ENCODE data around the gene GRPEL2.
A peak's percentile ranks its signal among the peaks of the same experiment; 100 is the strongest.
"Not testable (repeated sequence)": the region's sequence is repeated elsewhere in the genome, so short reads cannot be mapped to it uniquely, and the experiment has no call there.

Gene GRPEL2

DNA sequence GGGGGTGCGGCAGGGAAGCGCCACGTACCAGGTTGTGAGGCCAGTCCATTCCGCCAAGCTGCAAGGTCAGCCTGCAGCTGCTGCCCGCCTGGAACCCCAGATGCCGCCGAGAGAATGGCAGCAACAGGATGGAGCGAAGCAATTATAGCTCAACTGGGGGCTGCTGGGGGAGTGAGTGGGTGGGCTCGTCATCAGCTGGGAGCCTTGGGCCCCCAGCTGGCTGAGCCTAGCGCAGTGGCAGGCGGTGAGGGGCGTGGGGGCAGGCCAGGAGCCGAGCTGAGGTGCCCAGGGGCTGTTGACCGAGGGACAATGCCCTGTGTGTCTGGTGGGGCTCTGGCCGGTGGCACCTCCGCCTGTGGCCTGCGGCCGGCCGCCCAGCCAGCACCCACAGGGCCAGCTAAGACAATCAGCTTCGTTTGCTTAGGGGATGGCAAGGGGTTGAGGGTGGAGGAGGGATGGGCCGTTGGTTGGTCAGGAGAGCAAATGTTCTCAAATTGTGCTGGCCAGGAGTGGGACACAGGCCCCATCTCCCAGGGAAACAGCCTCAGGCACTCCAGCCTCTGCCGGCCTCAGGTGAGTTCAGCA, 34.0 kb downstream of the GRPEL2 start, which contains the start of gene IL17B:
IL17B (minus strand) TSS at position 116 of the 585 bp plus-strand sequence; CDS start at position 49, 67 bp downstream.
- DNase-seq, result no peak

DNA sequence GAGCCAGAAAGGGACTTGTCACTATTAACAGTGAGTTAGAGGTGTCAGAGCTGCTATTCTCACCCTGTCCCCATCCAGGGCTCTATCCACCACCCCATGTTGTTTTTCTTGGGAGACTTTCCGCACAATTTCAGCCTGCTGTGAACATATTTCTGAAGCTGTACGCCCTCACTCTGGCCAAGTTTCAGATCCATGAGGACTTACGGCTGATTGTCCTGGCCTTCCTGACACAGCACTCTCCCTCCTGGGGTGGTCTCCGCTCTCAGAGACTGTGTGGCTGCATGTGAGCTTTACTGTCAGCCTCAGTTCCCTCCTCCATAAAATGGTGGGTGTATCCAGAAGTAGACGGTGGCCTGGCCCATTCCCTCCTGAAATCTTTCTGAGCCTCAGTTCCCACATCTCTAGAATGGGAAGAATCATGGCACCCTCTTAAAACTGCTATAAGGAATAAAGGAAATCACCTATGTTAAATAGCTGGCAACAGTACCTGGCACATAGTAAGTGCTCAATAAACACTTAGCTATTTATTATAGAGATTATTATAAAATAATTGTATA, 34.6 kb downstream of the GRPEL2 start:
- DNase-seq, result no peak

DNA sequence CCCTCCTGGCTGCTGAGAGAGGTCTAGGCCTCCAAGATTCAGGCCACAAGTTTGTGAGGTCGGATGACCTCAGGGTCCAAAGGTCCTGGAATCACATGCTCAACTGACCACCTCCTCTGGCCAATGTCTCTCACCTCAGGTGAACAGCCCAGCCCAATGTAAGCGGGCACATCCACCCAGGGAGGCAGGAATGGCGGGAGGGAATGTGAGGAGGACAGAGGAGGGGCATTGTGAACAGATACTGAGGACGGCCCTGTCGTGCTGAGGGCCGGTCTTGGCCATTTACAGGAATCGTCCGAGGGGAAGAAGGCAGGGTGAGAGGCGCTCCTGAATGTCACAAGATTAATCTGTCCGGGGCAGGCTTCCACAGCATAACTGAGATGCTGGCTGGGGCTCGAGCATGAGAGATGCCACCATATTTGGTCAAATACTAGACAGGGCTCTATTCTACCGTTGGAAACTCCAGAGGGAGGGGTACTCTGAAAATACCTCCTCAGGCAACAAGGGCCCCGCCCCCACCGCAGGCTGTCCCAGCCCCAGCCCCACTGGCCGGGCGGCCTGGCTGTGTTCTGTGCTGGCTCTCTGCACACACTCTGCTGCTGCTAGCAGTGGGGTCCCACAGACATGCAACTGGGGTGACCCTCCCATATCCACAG, 35.3 kb downstream of the GRPEL2 start:
- no peak for DNase-seq

DNA sequence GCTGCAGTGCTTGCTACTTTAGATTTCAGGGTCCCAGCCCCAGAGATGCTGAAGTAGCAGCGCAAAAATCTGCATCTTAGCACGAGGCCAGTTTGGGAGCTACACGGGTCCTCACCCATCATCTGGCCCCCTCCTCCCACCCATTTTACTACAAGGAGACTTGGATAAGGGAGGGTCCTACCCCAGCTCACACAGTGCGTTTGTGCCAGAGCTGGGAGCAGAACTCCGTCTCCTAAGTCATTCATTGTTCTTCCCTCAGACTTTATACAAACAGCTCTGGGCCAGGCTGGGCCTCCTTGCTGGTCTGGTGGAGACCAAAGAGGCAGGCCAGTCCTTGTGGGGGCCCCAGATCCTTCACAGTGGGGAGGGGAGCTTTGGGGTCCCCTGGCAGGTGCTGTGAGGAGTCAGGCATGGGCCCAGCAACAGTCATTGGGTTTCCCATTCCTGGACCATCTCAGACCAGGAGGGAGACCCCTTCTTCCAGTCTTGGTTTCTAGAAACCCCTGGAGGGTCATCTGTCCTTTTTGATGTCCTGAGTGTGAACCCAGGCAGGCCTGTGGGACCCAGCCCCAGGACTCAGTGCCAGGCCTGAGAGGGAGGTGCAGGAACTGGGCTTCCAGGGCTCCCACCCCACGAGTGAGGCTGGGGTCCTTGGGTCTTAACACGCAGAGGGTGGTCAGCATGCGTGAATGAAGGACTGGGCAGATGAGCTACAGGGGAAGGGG, 36.1 kb downstream of the GRPEL2 start:
- no peak for DNase-seq

DNA sequence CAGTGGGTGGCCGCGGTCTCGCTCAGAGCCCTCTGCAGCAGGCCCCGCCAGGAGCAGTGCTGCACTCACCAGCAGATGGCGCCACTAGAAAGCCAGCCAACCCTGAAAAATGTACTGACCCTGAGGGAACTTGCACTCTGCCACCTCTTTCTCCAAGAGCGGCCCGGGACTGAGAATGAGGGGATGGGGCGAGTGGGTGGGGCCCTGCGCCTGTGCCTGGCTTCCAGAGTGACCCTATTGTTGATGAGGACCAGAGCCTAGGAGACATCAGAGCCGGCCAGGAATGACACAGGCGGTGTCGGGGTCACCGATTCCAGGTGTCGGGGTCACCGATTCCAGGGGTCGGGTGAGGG, 36.7 kb downstream of the GRPEL2 start:
- peak; percentile 18 to 71 for DNase-seq

DNA sequence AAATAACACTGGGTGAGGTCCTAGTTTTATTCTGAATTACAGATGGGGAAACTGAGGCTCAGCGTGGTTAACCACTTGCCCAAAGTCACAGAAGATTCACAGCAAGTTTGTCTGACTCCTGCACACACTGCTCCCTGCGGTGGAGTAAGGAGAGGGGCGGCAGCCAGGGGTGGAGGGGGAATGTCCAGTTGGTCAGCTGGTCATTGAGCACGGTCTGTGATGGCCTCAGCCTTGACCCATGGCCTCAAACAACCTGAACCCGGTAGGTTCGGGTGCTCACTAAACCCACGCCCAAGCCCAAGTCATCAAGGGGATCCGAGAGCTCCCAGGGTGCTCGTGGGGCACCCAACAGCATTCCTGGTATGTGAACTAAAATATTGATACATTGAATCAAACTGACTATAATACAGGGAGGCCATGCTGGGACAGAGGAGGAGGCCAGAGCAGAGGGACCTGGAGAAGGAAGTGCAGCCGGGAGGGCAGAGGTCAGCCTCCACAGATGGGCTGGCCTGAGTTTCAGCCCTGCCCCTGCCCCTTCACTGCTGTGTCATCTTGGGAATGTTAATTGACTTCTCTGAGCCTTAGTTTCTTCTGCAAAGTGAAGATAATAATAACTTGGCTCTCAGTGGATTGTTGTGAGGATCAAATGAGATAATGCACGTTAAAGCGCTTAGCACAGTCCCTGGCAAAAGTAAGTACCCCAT, 37.4 kb downstream of the GRPEL2 start:
- no peak for DNase-seq

DNA sequence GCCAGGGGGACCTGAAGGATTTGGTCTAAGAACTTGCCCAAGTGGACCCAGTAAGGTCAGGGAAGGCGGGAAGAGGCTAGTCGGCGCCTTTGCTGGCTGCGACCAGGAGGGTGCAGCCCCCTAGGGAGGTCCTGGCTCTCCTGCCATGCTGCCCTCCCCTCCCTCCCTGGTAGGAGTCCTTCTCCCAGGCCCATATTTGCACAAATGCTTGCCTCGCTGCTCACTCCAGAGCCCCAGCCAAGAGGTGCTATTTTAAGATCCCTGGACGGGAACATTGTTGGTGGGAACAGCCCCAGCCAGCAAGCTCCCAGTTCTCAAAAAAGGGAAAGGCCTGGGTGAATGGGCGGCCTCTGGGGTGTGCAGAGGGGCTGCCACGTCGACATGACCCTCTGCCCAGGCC, 38.1 kb downstream of the GRPEL2 start:
- no peak for DNase-seq

DNA sequence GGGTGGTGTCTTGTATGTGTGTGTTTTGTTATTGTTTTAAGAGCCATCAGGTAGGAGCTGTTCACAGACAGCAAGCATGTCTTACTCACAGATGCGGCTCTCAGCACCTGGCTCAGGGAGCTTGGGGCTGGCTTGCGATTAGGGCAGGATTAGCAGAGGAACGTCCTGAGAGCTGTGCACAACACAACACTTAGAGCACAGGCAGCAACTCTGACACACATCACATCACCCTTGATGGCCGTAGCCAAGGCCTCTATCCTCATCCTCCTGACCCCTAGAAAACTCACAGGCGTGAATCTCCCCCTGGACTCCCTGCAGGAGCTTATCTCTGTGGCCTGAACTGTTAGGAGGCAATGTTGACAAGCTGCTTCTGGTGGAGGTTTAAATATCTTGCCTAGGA, 40.9 kb downstream of the GRPEL2 start:
- DNase-seq, result no peak

DNA sequence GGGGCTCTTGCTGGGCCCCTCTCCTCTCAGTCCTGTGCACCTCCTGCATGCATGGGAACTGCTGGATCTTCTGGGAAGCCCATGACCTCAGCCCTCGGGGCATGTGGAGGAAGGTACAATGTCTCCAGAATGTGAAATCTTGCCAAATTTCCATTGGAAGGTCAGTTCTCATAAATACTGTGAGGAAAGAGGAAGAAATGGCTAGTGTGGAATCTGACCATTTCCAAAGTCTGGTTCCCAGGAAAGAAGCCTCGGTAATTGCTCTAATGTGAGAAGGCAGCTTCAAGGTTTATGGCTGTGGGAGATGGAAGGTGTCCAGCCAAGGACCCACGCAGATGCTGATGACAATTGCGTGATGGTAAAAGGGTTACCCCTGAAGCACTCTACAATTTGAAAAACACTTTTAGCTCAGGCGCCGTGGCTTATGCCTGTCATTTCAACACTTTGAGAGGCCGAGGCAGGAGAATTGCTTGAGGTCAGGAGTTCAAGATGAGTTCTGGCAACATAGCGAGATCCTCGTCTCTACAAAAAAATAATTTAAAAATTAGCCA, 41.9 kb downstream of the GRPEL2 start:
- DNase-seq, result no peak

DNA sequence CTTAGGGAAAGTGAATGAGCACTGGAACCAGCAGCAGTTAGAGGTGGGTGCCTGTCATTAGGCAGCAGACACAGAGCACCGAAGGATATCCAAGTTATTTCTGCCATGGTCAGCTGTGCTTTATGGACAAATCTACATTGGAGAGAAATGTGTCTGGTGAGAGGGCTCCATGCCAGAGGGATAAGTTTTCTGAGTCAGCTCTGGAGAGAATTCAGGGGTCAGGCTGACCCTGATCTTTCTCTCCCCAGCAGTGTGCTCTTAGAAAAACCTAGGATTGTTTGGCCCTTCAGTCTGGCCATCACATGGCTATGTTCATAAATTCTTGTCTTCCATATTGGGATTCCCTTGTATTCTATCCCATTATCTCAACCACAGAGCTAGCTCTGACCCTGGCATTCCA, 42.7 kb downstream of the GRPEL2 start:
- DNase-seq, result no peak

DNA sequence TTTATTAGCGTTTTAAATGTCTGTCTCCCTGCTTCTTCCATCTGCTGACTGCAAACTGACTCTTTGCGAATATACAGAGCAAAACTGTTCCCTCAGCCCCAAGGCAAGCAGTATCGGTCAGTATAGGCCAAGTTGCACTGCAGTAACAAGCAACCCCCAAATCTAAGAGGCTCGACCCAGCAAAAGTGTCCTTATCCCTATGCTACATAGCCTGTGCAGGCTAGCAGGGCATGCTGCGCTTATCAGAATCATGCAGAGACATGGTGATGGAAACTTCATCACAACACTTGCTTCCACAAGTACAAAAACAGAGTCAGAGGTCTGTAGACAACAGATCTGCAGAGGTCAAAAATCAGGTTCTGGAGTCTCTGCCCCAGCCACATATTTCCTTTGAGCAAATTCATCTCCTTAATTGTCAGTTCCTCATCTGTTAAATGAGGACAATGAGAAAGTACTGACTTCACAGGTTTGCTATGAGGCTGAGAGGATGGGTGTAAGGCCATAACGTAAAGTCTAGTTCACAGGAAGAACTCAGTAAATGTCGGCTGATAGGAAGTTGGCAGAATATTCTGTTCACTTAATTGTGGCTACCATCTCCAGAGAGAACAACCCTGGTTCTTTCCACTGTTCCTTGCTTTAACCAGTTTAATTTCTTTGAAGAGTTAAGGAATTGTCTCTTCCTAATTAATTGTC, 43.3 kb downstream of the GRPEL2 start:
- no peak for DNase-seq

DNA sequence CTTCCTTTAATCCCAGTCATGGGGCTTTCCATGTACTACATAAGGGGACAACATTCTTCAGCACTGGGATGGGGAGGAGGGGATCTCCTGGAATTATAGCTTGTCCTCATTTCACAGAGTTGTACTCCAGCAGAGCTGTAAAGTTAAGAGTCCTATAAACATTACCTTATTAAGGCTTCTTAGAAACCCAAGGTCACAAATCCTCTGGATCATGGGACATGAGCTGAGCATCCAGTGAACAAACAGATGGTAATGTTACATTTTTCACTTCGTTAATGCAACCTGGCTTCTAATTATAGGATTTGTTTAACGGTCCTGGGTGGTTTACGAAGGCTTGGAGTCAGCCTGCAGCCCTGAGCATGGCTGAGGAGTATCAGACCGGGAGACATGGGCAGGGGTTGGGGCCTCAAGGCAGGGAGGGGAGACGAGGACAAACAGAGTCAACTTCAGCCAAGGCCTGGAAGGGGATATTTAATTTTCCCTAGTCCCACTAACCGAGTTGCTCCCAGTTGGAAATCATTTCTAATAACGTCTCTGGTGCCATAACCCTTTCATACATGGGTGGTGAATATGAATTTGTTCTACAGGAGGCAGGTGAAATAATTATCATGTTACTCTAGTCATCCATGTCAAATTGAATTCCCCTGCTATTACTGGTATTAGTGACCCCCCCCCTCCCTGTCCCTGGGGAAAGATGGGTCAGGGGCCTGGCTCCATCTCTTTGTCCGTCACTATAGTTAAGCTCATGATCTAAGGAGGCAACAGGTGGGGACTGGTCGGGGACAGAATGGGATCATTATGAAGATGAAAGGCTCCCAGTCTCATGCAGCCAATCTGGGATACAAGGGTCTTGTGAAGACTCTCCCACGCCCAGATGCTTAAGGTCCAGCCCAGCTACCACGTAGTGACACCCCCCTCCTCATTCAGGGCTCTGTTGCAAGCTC, 44.5 kb downstream of the GRPEL2 start:
- peak in 1 of 2 experiments; percentile 6 for DNase-seq

DNA sequence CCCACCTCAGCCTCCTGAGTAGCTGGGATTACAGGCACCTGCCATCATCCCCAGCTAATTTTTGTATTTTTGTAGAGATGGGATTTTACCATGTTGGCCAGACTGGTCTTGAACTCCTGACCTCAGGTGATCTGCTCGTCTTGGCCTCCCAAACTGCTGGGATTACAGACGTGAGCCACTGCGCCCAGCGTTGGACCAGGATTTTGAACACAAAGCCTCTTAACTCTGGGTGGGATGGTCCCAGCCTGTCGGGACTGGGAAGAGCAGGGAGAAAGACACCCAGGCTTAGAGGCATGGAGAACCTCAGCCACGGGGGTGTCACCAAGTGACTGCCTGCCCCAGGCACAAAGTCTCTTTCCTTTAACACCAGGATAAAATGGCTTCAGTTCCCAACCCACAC, 45.8 kb downstream of the GRPEL2 start:
- not testable (repeated sequence) for DNase-seq

DNA sequence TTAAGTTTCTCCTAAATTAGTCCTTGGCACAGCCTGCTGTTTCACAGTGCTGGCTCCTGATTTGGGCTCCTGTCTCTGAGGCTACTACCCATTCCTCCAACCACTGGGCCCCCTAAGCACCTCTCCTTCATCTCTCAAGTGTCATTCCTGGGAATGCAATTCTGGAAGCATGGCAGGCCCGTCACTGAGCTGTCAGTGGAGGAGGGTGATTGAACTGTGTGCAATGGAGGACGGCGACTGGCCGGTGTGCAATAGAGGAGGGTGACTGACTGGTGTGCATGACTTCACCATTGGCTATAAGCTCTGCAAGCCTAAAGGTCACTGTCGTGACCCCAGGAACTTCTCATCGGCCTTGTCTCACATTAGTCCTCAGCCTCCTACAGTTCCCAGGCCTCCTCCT, 46.2 kb downstream of the GRPEL2 start:
- no peak for DNase-seq

DNA sequence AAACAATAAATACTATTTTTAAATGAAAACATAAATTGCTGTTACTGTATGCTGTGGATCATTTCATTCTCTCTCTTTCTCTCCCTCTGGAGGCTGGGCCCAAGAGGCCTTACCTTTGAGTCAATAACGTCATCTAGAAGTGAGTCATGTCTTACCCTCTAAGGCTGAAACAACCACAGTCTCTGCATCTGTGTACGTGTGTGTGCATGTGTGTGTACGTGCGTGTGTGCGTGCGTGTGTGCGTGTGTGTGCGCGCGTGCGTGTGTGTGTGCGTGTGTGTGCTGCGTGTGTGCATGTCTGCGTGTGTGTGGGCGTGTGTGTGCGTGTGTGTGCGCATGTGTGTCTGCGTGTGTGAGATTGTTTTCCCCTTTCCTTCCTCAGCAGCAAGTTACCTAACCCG, 47.4 kb downstream of the GRPEL2 start:
- DNase-seq, result no peak

DNA sequence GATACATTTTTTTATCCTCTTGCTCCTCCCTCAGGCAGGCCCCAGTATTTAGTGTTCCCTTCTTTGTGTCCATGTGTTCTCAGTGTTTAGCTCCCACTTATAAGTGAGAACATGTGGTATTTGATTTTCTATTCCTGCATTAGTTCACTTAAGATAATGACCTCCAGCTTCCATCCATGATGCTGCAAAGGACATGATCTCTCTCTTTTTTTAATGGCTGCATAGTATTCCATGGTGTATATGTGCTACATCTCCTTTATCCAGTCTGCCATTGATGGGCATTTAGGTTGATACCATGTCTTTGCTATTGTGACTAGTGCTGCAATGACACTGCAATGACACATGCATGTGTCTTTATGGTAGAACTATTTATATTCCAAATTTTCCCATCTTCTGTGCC, 49.7 kb downstream of the GRPEL2 start:
- not testable (repeated sequence) for DNase-seq

DNA sequence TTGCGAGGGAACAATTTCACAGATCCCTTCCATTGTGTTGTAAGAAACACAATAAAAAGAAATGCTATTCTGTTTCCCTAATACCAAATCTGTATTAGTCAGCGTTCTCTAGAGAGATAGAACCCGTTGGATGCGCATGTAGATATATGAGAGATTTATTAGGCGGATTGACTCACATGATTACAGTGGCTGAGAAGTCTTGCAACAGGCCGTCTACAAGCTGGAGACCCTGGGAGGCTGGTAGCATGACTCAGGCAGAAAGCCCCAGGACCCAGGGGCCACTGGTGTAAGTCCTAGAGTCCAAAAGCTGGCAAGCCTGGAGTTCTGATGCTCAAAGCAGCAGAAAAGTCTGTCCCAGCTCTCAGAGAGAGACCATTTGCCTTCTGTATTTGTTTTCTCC, 52.2 kb downstream of the GRPEL2 start:
- DNase-seq, result no peak

DNA sequence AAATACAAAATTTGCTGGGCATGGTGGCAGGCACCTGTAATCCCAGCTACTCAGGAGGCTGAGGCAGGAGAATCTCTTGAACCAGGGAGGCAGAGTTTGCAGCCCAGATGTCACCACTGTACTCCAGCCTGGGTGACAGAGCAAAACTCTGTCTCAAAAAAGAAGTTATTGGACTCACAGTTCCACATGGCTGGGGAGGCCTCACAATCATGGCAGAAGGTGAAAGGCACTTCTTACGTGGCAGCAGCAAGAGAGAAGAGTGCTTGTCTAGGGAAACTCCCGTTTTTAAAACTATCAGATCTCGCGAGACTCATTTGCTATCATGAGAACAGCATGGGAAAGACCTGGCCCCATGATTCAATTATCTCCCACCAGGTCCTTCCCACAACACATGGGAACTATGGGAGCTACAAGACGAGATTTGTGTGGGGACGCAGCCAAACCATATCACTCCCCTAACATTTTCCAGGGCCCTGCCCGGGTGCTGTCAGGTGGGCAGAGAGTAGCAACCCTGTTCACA, 53.5 kb downstream of the GRPEL2 start:
- not testable (repeated sequence) for DNase-seq

DNA sequence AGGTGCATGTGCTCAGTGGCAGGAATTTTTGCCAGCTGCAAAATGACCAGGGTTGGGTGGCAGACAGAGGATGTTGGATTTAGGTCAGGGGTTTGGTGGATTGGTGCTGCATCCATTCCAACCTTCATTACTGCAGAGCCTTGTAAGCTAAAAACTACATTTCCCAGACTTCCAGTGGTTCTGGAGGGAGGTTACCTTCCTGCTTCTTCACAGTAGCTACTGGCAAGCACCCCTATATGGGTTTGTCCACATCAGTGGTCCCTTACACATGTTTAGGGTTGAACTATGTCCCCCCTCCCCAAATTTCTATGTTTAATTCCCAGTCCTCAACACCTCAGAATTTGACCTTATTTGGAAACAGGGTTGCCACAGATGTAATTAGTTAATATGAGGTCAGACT, 54.5 kb downstream of the GRPEL2 start:
- DNase-seq, result no peak

DNA sequence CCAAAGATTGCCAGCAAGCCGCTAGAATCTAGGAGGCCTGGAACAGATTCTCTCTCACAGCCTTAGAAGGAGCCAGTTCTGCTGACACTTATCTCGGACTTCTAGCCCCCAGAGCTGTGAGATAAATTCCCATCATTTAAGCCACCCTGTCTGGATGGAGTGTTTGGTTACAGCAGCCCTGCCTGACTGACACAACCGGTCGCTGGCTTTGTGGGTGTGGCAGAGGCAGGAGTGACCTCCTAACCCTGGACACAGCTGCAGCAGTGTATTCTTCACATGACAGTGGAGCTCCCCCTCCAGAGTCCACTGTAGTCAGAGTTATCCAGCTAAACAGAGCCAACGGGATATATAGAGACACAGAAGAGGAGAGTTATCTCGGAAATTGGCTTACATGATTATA, 55.0 kb downstream of the GRPEL2 start:
- DNase-seq, result no peak

DNA sequence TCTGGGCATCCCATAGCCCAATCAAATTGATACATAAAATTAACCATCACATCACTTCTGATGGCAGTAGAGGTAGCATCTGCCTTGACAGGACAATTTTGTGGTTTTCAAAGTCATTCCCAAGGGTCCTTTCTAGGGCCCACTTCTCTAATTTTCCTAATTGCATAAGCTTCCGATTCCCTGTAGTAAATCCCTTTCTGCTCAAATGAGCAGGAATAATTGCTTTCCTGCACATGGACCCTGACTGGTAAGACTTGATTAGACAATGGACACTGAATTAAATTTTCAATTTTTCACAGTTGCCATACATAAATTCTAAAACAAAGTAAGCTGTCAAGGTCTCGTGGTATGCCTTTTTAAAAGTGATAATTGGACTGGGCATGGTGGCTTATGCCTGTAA, 55.8 kb downstream of the GRPEL2 start:
- no peak for DNase-seq

All from NCI-H526 (cell line).